GM04504 (cell line): ENCODE measurements around the gene SMARCE1.

ENCODE experiments used
- DNase-seq: peaks from one replicate; pipeline ENCODE4 v3.0.0-alpha.2; 2012; ENCODE audit warnings: low read depth

SMARCE1 gene

GRCh38 chr17:40645943-40646342 lies 1.7 kb downstream of the SMARCE1 start:
- DNase-seq, result no peak

DNA sequence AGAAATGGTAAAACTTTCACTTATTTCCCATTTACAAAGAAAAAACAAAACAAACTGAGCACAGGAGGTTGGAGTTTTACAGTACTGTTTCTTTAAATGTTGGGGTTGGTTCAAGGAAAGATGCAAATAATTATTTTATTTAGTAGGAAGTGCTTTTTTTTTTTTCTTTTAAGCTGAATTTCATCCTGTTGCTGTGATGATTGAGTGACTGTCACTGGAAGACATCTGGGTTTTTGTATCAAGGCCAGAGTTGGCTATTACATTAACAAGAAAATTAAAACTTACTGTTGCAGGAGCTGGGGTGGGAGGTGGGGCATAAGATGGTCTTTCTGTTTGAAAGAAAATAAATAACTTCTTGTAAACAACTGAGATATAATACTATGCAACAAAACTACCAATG lies 2.3 kb downstream of the SMARCE1 start:
- DNase-seq, result no peak

DNA sequence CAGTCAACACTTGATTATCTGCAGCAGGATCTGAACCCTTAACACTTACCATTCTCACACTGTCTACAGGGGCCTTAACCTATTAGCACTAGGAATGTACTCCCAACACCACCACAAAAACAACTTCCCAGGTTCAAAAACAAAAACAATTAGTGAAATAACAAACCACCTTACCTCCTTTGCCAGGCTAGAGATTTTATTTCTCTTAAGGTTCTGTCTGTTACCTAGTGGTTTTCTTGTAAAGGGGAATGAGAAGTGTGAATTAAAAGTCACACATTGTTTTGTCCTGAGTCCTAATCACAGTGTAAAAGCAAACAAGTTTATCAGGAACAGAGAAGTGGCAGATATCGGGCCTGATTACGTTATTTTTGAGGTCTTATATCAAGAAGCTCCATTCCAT lies 9.7 kb downstream of the SMARCE1 start:
- DNase-seq, result no peak

- DNase-seq, result no peak
Observed at GRCh38 chr17:40633871-40634270, 13.7 kb downstream of the SMARCE1 start.

- DNase-seq, result no peak
Observed at GRCh38 chr17:40632216-40632615, 15.4 kb downstream of the SMARCE1 start.

GRCh38 chr17:40629842-40630241 lies 17.8 kb downstream of the SMARCE1 start:
- DNase-seq, result no peak

DNA sequence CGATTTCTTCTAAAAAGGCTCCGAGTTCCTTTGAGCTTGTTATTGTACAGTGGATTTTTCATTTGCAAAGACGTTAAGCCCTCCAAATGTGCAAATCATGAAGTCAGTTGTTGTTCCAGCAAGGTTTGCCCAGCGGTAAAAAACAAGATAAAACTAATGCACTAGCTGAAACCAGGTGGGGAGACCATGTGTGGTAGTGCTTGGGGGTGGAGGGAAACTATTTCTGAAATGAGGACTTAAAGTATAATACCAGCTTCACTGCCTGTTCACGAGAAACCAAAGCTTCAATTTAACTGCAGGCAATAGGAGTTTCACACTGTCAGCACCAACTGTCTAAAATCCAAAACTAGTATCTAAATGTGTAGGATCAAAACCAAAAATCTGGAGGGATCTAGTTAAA lies 22.3 kb downstream of the SMARCE1 start:
- DNase-seq, result no peak

DNA sequence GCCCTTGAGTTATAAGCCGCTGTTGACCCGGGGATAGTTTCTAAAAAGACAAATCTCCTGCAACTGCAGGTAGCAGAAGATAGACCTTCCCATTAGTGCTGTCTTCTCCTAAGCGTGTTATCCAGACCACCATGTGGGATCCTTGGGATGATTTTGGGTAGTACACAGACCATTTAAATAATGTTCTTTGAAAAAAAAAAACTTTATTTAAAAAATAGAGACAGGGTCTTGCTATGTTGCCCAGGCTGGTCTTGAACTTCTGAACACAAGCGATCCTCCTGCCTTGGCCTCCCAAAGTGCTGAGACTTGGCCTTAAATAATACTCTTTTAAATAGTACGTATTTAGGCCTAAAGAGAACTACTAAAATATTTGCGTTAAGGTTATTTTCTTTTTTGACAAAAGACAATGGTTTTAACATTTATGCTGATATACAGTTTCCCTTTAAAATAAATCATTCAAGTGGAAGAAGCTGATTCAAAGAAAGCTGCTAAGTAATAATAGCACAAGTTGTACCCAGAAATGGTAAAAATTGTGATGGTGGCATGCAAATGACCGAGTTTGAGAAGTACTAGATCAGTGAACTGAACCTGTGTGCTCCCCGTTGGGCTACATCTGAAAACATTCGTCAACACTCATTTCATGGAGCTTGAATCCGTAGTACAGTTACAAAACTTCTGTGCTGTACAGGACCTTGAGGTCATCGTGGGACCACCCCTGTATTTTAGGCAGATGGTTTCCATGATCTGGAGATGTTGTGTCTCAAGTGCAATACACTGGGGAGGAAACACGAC lies 24.0 kb downstream of the SMARCE1 start:
- no peak for DNase-seq

DNA sequence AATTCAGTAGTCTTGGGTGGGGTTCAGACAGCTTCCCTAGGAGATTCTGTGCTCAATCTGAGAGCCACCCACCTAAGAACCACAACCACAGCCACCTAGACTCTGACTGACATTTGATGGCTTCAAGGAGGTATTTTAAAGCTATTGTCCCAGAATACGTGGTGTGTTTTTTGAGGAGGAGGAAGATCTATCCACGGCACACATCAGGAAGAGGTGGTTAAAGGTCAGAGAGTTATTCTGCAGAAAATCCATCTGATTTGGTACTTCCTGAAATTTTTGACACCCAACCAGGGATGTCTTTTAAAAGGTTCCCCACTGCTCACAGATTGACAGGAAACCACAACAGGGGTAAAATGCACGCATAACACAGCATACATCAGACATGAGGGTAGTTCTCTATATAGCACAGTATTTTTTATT lies 25.1 kb downstream of the SMARCE1 start:
- DNase-seq, result no peak

GRCh38 chr17:40621578-40621977 lies 26.0 kb downstream of the SMARCE1 start:
- DNase-seq, result peak; percentile 7

DNA sequence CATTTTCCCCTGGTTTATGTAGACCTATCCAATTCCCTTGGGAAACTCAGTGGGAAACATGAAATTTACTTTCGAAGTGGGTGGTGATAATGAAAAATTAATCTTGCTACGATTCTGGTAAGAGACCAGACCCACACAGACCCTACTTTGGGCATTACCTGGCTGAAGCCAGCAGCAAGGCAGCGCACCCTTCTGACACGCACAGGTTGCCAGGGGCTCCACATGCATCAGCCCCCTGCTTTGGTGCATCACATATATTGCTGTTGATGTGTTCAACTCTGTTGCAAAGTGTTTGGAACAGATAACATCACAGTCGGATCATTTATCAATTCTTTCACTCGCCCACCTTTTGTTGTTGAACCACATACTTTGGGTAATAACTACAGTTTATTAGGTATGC lies 26.6 kb downstream of the SMARCE1 start:
- DNase-seq, result no peak

GRCh38 chr17:40618754-40619625 lies 28.6 kb downstream of the SMARCE1 start:
- no peak for DNase-seq

- no peak for DNase-seq
Observed at GRCh38 chr17:40617678-40618240, 29.9 kb downstream of the SMARCE1 start.

DNA sequence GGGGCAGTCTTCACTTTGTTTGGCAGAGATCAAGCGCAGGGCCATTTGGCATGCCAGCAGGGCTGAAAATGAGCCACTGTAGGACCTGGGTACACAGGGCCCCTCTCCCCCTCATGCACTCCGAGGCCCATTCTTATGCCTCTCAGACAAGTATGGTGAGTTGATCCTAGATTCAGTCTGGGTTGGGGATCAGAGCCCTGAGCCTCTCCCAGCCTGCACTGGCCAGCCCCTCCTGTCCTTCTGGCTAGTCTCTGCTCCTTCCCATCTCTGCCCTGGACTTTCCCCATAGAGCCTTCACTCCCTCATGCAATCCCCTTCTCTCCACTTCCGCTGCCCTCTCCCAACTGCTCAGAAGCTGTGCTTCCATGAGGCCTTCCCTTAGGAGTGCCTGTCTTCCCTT lies 31.0 kb downstream of the SMARCE1 start:
- no peak for DNase-seq

DNA sequence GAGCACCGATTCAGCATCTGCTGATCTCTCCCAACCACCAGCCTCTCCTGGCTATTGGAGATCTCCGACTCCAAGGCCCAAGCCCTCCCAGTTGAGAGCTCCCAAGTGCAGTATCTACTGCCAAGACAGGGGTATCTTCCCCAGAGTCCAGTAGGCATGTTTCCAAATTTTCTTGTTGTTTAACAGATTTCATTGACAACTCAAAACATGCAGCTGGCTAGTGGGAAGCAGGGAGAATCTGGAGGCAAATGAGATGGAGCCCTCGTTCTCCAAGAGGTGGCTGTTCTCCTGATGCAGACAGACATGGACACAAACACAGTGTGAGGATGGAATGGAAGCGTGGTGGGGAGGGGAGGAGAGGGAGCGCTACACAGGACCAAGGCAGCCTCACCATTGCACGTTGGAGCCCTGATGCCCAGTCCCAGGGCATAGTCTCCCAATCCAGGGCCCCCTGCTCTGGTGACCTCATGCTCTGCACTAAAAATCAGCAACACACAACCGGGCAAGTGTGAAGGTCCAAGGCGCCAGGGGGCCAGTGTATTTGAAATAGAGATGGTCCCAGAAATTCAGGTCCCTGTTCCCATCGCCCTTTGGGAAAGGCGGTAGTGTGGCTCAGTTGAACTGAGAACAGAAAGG lies 31.7 kb downstream of the SMARCE1 start:
- DNase-seq, result no peak

- peak; percentile 5 for DNase-seq
Observed at GRCh38 chr17:40615068-40615840, 32.4 kb downstream of the SMARCE1 start.

DNA sequence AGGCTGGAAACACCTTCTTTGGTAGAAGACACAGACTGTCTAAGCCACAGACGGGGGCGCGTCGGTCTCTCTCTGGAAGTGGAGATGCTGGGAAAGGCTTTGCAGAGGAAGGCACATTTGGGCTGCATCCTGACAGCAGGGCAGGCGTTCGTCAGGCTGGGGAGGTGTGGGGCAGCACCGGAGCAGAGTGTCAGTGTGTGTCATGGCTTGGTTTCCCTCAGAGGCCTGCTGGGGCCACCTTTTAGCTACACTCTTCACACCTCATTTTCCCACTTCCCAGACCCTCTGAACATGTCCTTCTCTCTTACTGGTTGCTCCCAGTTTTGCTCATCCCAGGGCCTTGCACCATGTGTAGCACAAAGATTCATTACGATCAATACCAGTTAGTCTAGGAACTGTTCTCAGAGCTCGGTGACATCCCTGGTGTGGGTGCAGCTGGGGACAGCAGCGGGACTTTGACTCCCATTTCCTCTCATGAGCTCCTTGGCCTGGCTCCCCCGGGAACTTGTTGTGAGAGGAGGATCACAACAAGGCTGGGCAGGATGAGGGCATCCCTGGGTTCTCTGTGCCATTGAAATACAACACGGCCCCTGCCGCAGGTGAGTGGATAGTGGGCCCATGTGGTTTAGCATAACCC lies 33.1 kb downstream of the SMARCE1 start:
- no peak for DNase-seq

DNA sequence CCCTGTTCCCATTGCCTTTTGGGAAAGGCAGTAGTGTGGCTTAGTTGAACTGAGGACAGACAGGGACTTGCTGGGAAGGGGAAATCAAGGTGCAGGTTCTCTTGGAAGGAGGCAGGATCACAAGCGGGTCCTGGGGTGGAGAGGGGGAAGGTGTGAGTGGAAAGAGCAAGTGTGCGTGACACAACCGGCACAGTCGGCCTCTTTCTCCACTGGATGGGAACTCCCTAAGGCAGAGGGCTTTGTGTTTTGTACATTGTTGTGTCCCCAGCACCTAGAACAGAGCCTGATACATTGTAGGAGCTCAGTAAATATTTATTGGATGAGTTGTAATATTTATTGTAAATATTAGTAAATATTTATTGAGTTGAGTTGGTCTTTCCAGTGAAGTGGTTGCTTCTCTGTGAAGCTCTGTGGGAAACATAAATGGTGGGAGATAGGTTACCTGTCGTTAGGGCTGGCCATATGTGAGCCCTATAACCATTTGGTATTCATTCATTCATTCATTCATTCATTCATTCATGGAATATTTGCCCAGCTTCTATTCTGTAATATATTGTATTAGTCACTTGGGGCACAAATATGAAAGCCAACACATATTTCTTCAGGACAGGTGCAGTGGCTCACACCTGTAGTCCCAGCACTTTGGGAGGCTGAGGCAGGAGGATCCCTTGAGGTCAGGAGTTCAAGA lies 34.0 kb downstream of the SMARCE1 start:
- no peak for DNase-seq

GRCh38 chr17:40612599-40613244 lies 34.9 kb downstream of the SMARCE1 start:
- no peak for DNase-seq

GRCh38 chr17:40611840-40612474 lies 35.7 kb downstream of the SMARCE1 start:
- no peak for DNase-seq
